ENCODE data around the gene AURKB. TPM values are rescaled to one million over a fixed set of nuclear protein-coding genes. Genes with fewer than 3 reads are reported as not detected.

AURKB gene
- total and polyA plus RNA-seq, 2 of the 13 experiments (the other 11 are each of a cell fraction or from before 2014, with no cell fraction given), result 29.5 to 75.3 TPM

DNA sequence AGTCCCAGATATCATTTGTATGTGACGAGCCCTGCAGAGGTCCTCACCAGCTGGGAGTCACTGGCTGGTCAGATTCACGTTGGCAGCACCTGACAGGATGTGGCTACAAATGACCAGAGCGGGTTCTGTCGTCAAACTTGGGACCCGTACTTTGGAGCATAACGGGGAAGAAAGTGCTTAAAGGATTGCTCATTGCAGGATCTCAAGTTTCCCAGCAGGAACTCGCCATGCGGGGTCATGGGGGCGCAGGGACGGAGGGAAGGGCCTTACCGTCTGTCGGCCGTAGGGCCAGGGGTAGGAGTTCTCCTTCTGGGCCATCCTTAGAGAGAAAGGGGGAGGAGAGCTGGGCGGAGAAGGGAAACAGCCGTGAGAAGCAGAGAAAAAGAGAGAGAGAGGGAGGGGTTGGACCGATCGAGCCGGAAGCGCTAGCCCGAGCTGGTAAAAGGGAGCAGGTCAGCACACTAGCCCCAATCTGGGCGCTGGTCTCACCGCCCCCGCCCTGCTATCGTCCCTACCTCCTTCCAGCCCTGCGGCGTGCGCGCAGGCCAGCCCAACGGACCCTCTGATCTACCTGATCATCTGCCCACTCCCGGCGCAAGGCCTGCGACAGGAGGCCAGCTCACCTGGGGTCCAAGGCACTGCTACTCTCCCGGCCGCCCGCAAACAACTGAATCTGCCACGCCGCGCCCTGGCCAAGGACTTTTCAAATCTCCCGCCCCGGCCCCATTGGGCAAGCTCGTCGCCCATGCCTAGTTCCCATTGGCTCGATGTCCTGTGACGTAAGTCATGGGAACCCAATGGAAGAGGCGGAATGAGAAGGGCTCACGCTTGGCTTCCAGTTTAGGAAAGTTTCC is at the start of gene AURKB (continued):
- TF ChIP-seq, protein P1, sequence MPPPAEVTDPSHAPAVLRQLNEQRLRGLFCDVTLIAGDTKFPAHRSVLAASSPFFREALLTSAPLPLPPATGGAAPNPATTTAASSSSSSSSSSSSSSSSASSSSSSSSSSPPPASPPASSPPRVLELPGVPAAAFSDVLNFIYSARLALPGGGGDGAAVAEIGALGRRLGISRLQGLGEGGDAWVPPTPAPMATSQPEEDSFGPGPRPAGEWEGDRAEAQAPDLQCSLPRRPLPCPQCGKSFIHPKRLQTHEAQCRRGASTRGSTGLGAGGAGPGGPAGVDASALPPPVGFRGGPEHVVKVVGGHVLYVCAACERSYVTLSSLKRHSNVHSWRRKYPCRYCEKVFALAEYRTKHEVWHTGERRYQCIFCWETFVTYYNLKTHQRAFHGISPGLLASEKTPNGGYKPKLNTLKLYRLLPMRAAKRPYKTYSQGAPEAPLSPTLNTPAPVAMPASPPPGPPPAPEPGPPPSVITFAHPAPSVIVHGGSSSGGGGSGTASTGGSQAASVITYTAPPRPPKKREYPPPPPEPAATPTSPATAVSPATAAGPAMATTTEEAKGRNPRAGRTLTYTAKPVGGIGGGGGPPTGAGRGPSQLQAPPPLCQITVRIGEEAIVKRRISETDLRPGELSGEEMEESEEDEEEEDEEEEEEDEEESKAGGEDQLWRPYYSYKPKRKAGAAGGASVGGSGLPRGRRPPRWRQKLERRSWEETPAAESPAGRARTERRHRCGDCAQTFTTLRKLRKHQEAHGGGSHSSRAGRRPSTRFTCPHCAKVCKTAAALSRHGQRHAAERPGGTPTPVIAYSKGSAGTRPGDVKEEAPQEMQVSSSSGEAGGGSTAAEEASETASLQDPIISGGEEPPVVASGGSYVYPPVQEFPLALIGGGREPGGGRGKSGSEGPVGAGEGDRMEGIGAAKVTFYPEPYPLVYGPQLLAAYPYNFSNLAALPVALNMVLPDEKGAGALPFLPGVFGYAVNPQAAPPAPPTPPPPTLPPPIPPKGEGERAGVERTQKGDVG (CRISPR knock-in tag; IDR thresholded peaks at IDR 0.05; ENCODE audit: borderline replicate concordance), result 0 out of 2 replicates have a peak, but pooled peaks have one; percentile 37
- TF ChIP-seq NFE2L1 (CRISPR knock-in tag; IDR thresholded peaks at IDR 0.05; ENCODE audit: borderline replicate concordance) (0 out of 2 replicates have a peak, but pooled peaks have one; percentile 28), MIXL1 (CRISPR knock-in tag; IDR thresholded peaks at IDR 0.05) (no peak), SP4 (CRISPR knock-in tag; IDR thresholded peaks at IDR 0.05) (peak; percentile 78)

DNA sequence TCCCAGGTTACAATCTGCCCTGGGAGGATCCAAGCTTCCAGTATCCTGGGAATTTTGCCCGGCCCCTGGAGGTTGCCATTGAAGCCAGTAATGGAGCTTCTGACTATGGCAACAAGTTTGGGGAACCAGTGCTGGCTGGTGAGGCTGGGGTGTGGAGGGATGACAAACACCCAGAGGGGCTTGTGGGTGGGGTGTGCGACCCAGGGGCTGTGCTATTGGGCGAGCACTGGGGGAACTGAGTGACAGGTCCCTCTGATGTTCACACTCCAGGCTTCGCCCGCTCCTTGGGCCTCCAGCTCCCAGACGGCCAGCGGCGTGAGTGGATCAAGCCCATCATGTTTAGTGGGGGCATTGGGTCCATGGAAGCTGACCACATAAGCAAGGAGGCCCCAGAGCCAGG is 47.4 kb upstream of the AURKB start:
- Histone ChIP-seq H3K27me3 (ENCODE audit: control insufficient read depth in 1 of 2, insufficient read depth in 2 of 2, low read length in 2 of 2) (no peaks in the 10 kb centered on the region), H3K9me3 (ENCODE audit: low read length) (no peaks in the 10 kb centered on the region), H2AFZ (ENCODE audit: low read length) (no peak overlapping the region), H3K9ac (ENCODE audit: insufficient read depth, low read depth, low read length) (no peak overlapping the region), H4K20me1 (ENCODE audit: insufficient read depth, low read length) (no peaks in the 10 kb centered on the region), H3K36me3 (replicated peaks in 1 of 2; ENCODE audit: control insufficient read depth in 1 of 2, insufficient read depth in 2 of 2, low read length in 2 of 2) (peaks cover 30 to 76% of the 10 kb centered on the region in 2 experiments), H3K79me2 (ENCODE audit: insufficient read depth, low read length) (peaks cover 4% of the 10 kb centered on the region), H3K4me3 (replicated peaks in 1 of 3; ENCODE audit: insufficient read depth in 1 of 3, low read depth in 2 of 3, low read length in 3 of 3) (no peak overlapping the region), H3K4me2 (ENCODE audit: low read depth, low read length) (no peak overlapping the region), H3K27ac (ENCODE audit: extremely low read length, insufficient read depth, low read length) (no peak overlapping the region), H3K4me1 (ENCODE audit: insufficient read depth, low read length) (no peaks in the 10 kb centered on the region)
- POLR2A ChIA-PET, result interaction anchor here (0.6 kb wide), 1 partner anchor 36 kb away, joined by 3 read pairs; no protein-coding TSS in a partner anchor
- BruUV-seq (replicated peaks), result no TSS peak
- ATAC-seq, result no peak
- CTCF ChIA-PET (ENCODE audit: low intra/inter-chr PET ratio, low total read pairs), result no interaction called here
- TF ChIP-seq, protein P2, sequence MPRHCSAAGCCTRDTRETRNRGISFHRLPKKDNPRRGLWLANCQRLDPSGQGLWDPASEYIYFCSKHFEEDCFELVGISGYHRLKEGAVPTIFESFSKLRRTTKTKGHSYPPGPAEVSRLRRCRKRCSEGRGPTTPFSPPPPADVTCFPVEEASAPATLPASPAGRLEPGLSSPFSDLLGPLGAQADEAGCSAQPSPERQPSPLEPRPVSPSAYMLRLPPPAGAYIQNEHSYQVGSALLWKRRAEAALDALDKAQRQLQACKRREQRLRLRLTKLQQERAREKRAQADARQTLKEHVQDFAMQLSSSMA (CRISPR knock-in tag; IDR thresholded peaks at IDR 0.05), result no peak
- TF ChIP-seq BRD4 (CRISPR knock-in tag; IDR thresholded peaks at IDR 0.05) (no peak), CBFB (CRISPR knock-in tag; IDR thresholded peaks at IDR 0.05) (no peak), SYNCRIP (IDR thresholded peaks at IDR 0.05; ENCODE audit: insufficient read depth, low read depth, low read length) (no peak)
- DNase-seq (ENCODE audit: low spot score), result no peak
- in situ Hi-C loops (cut with HindIII; ENCODE audit: extremely low pct_ligation_motif_present, low pct_unique_long_range_greater_than_20kb) (no loop called here), intact Hi-C loops (cut with micrococcal nuclease; ENCODE audit: unreplicated experiment) (no loop called here)
- no peak for FAIRE-seq
- 92% methylated on average over 8 of the region's 8 CpGs for WGBS (ENCODE audit: low lambda C conversion rate)

Data from HepG2 (cell line).